Mesenchymal stem cell (in vitro differentiated cells and primary cell): ENCODE data around the gene SULF2.

Experiments
- DNase-seq: peaks from one replicate; pipeline ENCODE4 v3.0.0-alpha.2; 2013
- H2AFZ ChIP-seq: one replicate; pipeline ENCODE4 v1.6.1; 2013; ENCODE audit warnings: low read depth, mild to moderate bottlenecking, control low read depth, inconsistent platforms, low read length, moderate library complexity
- H2AK5ac ChIP-seq: 2 replicates; pipeline ENCODE4 v1.6.1; 2013; ENCODE audit warnings: low read length, moderate library complexity, mild to moderate bottlenecking, inconsistent platforms; ENCODE audit not compliant: severe bottlenecking
- H2BK120ac ChIP-seq: one replicate; pipeline ENCODE4 v1.6.1; 2013; ENCODE audit warnings: low read depth, mild to moderate bottlenecking, inconsistent platforms, low read length, moderate library complexity
- H2BK12ac ChIP-seq, 2 experiments: one replicate each; pipeline ENCODE4 v1.6.1; 2013; ENCODE audit warnings: inconsistent platforms in 2 of 2, low read length in 2 of 2, mild to moderate bottlenecking in 2 of 2, moderate library complexity in 2 of 2, control low read depth in 1 of 2
- H2BK15ac ChIP-seq: one replicate; pipeline ENCODE4 v1.6.1; 2013; ENCODE audit warnings: mild to moderate bottlenecking, low read depth, inconsistent platforms; ENCODE audit not compliant: poor library complexity, severe bottlenecking
- H2BK5ac ChIP-seq: 2 replicates; pipeline ENCODE4 v1.6.1; 2013; ENCODE audit warnings: low read depth, mild to moderate bottlenecking, low read length, control low read depth, inconsistent platforms; ENCODE audit not compliant: poor library complexity, severe bottlenecking
- H3K14ac ChIP-seq, 2 experiments: one replicate each; pipeline ENCODE4 v1.6.1; 2013; ENCODE audit warnings: inconsistent platforms in 2 of 2, low read length in 2 of 2, control low read depth in 1 of 2, mild to moderate bottlenecking in 1 of 2, moderate library complexity in 1 of 2
- H3K18ac ChIP-seq, 2 experiments: one replicate each; pipeline ENCODE4 v1.6.1; 2013; ENCODE audit warnings: inconsistent platforms in 2 of 2, low read length in 2 of 2, control low read depth in 1 of 2, low read depth in 1 of 2, mild to moderate bottlenecking in 1 of 2
- H3K23ac ChIP-seq, 2 experiments: one replicate each; pipeline ENCODE4 v1.6.1; 2013; ENCODE audit warnings: inconsistent platforms in 2 of 2, low read length in 2 of 2, mild to moderate bottlenecking in 2 of 2, moderate library complexity in 2 of 2, control low read depth in 1 of 2
- H3K27ac ChIP-seq: 2 replicates; pipeline ENCODE4 v1.5.1; 2013; ENCODE audit warnings: mild to moderate bottlenecking, moderate library complexity, low read length, control low read depth, inconsistent platforms; ENCODE audit not compliant: poor library complexity, severe bottlenecking
- H3K27me3 ChIP-seq, 2 experiments: 2 replicates each; pipeline versions ENCODE4 v1.6.1 to v1.7.0; 2013; ENCODE audit warnings: low read length in 2 of 2, mild to moderate bottlenecking in 2 of 2, moderate library complexity in 2 of 2, control low read depth in 1 of 2, inconsistent platforms in 1 of 2; ENCODE audit not compliant: control insufficient read depth in 1 of 2, insufficient read depth in 1 of 2
- H3K36me3 ChIP-seq, 2 experiments: 2 replicates each; pipeline versions ENCODE4 v1.6.1 to v1.7.0; 2013; ENCODE audit warnings: low read length in 2 of 2, control low read depth in 1 of 2, inconsistent platforms in 1 of 2, low read depth in 1 of 2, mild to moderate bottlenecking in 1 of 2; ENCODE audit not compliant: insufficient read depth in 2 of 2, control insufficient read depth in 1 of 2
- H3K4ac ChIP-seq, 2 experiments: one replicate each; pipeline ENCODE4 v1.6.1; 2013; ENCODE audit warnings: inconsistent platforms in 2 of 2, low read length in 2 of 2, mild to moderate bottlenecking in 2 of 2, moderate library complexity in 2 of 2, control low read depth in 1 of 2, low read depth in 1 of 2
- H3K4me1 ChIP-seq: 2 replicates; pipeline ENCODE4 v1.6.1; 2013; ENCODE audit warnings: low read depth, low read length, control low read depth; ENCODE audit not compliant: control insufficient read depth, insufficient read depth
- H3K4me2 ChIP-seq: 2 replicates; pipeline ENCODE4 v1.6.1; 2013; ENCODE audit warnings: low read length, mild to moderate bottlenecking, inconsistent platforms; ENCODE audit not compliant: poor library complexity, severe bottlenecking
- H3K4me3 ChIP-seq, 2 experiments: 2 replicates each; pipeline versions ENCODE4 v1.5.1 to v1.7.0; 2013; ENCODE audit warnings: low read length in 2 of 2, mild to moderate bottlenecking in 2 of 2, control low read depth in 1 of 2, low read depth in 1 of 2; ENCODE audit not compliant: insufficient read depth in 1 of 2
- H3K79me1 ChIP-seq: replicated peaks from 2 replicates; pipeline ENCODE4 v1.6.1; 2013; ENCODE audit warnings: mild to moderate bottlenecking, control low read depth, low read length, inconsistent platforms; ENCODE audit not compliant: poor library complexity, severe bottlenecking
- H3K9ac ChIP-seq: 2 replicates; pipeline ENCODE4 v1.7.0; 2013; ENCODE audit warnings: mild to moderate bottlenecking, low read length, moderate library complexity
- H3K9me3 ChIP-seq: 2 replicates; pipeline ENCODE4 v1.7.0; 2013; ENCODE audit warnings: mild to moderate bottlenecking, low read length; ENCODE audit not compliant: control insufficient read depth
- H4K8ac ChIP-seq: one replicate; pipeline ENCODE4 v1.6.1; 2013; ENCODE audit warnings: inconsistent platforms, mild to moderate bottlenecking, low read length, moderate library complexity
- H4K91ac ChIP-seq: one replicate; pipeline ENCODE4 v1.6.1; 2013; ENCODE audit warnings: mild to moderate bottlenecking, low read length, inconsistent platforms
- WGBS: methylation state at CpG from one replicate; pipeline ENCODE4 v1.1.7; 2013; ENCODE audit warnings: mixed read lengths; 5-methylcytosine and 5-hydroxymethylcytosine counted together

The SULF2 gene

GRCh38 chr20:47758517-47759450 lies 26.5 kb downstream of the SULF2 start:
- peaks cover 16 to 56% of the 10 kb centered on the region in 2 experiments for H3K27me3 ChIP-seq
- H3K4me1 ChIP-seq = no peaks in the 10 kb centered on the region
- no peak overlapping the region for H3K9ac ChIP-seq
- no peak overlapping the region for H2BK120ac ChIP-seq
- no peak overlapping the region for H3K4me2 ChIP-seq
- no peak overlapping the region for H3K14ac ChIP-seq
- no peak overlapping the region for H3K18ac ChIP-seq
- no peak overlapping the region for H2BK15ac ChIP-seq
- no peak overlapping the region for H3K23ac ChIP-seq
- peaks cover 0 to 9% of the 10 kb centered on the region in 2 experiments for H3K36me3 ChIP-seq
- H2AK5ac ChIP-seq = no peak overlapping the region
- no peak overlapping the region for H3K4ac ChIP-seq
- H4K91ac ChIP-seq = no peak overlapping the region
- no peaks in the 10 kb centered on the region for H3K9me3 ChIP-seq
- no peak overlapping the region for H3K4me3 ChIP-seq
- H2BK12ac ChIP-seq = no peak overlapping the region
- no peaks in the 10 kb centered on the region for H3K79me1 ChIP-seq
- no peak overlapping the region for H2AFZ ChIP-seq
- no peak overlapping the region for H2BK5ac ChIP-seq
- no peak overlapping the region for H3K27ac ChIP-seq
- 81% methylated on average over 21 of the region's 21 CpGs for WGBS
- no peak overlapping the region for H4K8ac ChIP-seq
- DNase-seq = no peak

- Histone ChIP-seq H3K4ac (no peak overlapping the region), H2AK5ac (no peak overlapping the region)
Observed at GRCh38 chr20:47757145-47758035, 27.9 kb downstream of the SULF2 start.

DNA sequence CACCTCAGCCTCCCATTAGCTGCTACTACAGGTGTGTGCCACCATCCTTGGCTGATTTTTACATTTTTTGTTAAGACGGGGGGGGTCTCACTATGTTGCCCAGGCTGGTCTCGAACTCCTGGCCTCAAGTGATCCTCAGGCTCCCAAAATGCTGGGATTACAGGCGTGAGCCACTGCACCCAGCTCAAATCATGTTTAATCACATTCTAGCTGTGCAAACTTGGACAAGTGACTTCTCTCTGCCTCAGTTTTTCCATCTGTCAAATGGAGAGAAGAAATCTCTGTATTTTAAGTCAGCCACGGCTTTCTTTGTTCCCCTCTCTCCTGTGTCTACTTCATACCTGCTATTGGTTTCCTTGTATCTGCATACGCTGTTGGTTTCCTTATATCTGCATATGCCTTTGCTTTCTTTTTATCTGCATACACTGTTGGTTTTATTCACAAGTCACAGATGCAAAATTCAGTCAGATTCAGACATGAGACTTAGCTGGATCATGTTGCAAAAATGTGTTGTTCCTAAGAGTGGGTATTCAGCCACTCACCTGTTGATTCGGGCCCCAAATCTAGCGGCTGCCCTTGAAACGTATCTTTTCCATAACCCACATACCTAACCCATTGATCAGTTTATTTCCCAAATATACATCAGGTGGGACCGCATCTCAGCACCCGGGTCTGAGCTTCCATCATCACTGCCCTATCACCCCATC lies 30.2 kb downstream of the SULF2 start:
- Histone ChIP-seq H2BK5ac (no peak overlapping the region), H2AFZ (no peak overlapping the region), H3K36me3 (peaks cover 0 to 18% of the 10 kb centered on the region in 2 experiments), H2BK12ac (no peak overlapping the region), H3K4me3 (no peak overlapping the region), H3K27me3 (peaks cover 11 to 33% of the 10 kb centered on the region in 2 experiments), H4K8ac (no peak overlapping the region), H3K4me1 (no peaks in the 10 kb centered on the region), H3K18ac (no peak overlapping the region), H2AK5ac (no peak overlapping the region), H3K27ac (no peak overlapping the region), H3K4me2 (no peak overlapping the region), H4K91ac (no peak overlapping the region), H2BK15ac (no peak overlapping the region), H3K4ac (no peak overlapping the region), H3K79me1 (no peaks in the 10 kb centered on the region), H3K14ac (no peak overlapping the region), H3K9ac (no peak overlapping the region), H3K9me3 (no peaks in the 10 kb centered on the region), H2BK120ac (no peak overlapping the region), H3K23ac (no peak overlapping the region)
- DNase-seq = no peak
- WGBS = 90% methylated on average over 10 of the region's 10 CpGs

More at GRCh38 chr20:47757145-47758035, 27.9 kb downstream of the SULF2 start:
- Histone ChIP-seq H4K91ac (no peak overlapping the region), H2BK15ac (no peak overlapping the region), H3K23ac (no peak overlapping the region), H3K27ac (no peak overlapping the region), H2BK5ac (no peak overlapping the region), H4K8ac (no peak overlapping the region), H2BK12ac (no peak overlapping the region), H3K4me2 (no peak overlapping the region), H2AFZ (no peak overlapping the region), H3K14ac (no peak overlapping the region), H3K36me3 (peaks cover 0 to 9% of the 10 kb centered on the region in 2 experiments), H3K18ac (no peak overlapping the region), H2BK120ac (no peak overlapping the region), H3K79me1 (no peaks in the 10 kb centered on the region), H3K9ac (no peak overlapping the region), H3K9me3 (no peaks in the 10 kb centered on the region), H3K27me3 (peaks cover 16 to 44% of the 10 kb centered on the region in 2 experiments), H3K4me1 (no peaks in the 10 kb centered on the region), H3K4me3 (no peak overlapping the region)
- no peak for DNase-seq
- 90% methylated on average over 32 of the region's 32 CpGs for WGBS
